Right kidney (tissue), 1 donor: ENCODE results near the gene PADI2.

ENCODE experiments used
- DNase-seq: peaks from one replicate; pipeline ENCODE4 v3.0.0-alpha.2; 2016

PADI2 gene

DNA sequence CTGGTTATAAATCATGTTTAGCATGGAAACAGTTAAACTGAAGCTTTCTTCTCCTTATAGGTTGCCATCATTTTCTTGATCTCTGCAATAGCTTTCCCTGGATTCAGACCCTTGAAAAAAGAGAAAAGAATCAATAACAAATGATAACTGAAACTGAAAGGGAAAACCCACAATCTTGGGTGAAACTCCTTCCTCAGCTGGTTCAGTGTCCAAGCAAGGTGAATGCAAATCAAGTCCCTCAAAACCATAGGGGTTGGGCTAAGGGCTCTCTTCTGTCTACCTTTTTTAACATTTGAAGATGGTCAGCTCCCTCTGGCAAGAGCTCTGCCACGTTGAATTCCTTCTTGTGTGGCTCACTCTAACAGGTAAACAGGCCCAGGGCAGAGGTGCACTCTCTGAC lies 100.4 kb downstream of the PADI2 start:
- DNase-seq, result no peak

- DNase-seq, result no peak
Observed at GRCh38 chr1:17017435-17017834, 101.8 kb downstream of the PADI2 start.
